ENCODE data around the gene TJP1.
"Not testable (repeated sequence)": the region's sequence is repeated elsewhere in the genome, so short reads cannot be mapped to it uniquely, and the experiment has no call there.

TJP1 gene

DNA sequence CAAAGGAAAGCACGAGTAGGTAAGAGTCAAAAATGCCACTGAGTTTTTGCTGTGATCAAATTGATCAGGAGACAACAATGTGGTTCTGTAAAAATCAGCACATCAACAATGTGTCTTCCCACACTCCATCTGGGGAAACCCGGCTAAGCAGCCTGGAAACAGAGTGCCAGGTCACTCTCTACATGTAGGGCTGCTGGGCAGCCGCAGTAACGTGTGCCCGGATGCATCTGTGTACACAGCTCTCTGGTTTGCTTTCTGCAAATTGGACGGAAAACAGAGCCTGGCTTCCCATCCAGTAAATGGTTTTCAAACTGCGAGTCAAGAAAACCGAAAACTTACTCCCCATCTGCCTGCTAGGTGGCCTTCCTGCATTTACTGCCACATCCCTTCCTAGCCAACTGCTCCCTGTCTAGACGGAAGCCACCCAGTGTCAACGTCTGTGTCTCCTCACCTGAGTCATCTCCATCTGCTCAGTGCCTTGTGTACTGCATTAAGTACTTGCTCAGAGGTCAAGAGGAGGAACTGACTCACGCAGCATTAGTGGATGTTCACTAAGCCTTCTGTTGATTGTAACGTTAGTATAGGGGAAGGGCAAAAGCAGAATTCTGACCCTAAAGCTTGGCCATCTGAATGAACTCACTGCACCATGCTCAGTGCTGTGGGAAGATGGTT, 124.1 kb downstream of the TJP1 start:
- in situ Hi-C loops (cut with HindIII; ENCODE audit: low sequenced_read_pairs) = no loop called here
- TF ChIP-seq, protein P1, sequence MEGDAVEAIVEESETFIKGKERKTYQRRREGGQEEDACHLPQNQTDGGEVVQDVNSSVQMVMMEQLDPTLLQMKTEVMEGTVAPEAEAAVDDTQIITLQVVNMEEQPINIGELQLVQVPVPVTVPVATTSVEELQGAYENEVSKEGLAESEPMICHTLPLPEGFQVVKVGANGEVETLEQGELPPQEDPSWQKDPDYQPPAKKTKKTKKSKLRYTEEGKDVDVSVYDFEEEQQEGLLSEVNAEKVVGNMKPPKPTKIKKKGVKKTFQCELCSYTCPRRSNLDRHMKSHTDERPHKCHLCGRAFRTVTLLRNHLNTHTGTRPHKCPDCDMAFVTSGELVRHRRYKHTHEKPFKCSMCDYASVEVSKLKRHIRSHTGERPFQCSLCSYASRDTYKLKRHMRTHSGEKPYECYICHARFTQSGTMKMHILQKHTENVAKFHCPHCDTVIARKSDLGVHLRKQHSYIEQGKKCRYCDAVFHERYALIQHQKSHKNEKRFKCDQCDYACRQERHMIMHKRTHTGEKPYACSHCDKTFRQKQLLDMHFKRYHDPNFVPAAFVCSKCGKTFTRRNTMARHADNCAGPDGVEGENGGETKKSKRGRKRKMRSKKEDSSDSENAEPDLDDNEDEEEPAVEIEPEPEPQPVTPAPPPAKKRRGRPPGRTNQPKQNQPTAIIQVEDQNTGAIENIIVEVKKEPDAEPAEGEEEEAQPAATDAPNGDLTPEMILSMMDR (IDR thresholded peaks at IDR 0.05; ENCODE audit: low read depth, low read length) = no peak
- no peak overlapping the region for H3K4me3 ChIP-seq (ENCODE audit: low read depth, low read length)
- peak; percentile 82 for DNase-seq (ENCODE audit: low read depth, low spot score)

DNA sequence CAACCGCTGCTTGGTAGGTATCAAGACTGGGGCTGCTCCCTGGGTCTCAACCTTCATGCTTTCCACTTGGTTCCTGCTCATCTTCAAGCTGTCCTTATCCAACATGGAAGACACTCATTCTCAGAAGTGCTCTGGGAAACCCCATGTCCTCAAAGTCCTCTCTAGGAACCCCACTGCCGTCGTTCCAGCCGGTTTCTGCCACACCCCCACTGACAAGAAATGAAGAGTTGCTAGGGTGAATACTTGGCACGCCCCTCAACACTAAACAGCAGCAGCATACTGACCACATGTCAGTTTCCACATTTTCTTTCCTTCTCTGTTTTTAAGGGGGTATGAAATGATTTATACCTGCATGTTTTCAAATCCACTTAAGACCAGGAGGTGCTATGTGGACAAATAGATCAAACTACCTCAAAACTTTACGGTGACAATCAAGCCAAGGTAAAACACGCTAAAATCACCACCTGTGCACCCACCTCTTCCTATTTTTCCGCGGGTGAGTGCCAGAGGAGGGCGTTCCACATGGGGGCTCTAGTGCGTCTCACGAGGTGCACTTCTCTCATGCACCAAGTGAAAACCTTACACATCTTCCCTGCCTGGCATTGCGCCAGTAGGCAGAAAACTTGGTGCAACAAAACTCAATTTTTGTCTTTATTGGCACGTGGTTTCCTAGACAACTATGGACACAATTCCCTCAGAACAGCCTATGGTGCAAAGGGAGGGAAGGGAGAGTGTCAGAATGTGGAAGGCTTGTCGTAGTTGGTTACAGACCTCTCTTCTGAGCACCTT, 125.1 kb downstream of the TJP1 start:
- DNase-seq (ENCODE audit: low read depth, low spot score) = no peak
- H3K4me3 ChIP-seq (ENCODE audit: low read depth, low read length) = no peak overlapping the region
- TF ChIP-seq, protein P1 (IDR thresholded peaks at IDR 0.05; ENCODE audit: low read depth, low read length) = no peak
- in situ Hi-C loops (cut with HindIII; ENCODE audit: low sequenced_read_pairs) = no loop called here

- DNase-seq (ENCODE audit: low read depth, low spot score); in situ Hi-C loops (cut with HindIII; ENCODE audit: low sequenced_read_pairs); H3K4me3 ChIP-seq (ENCODE audit: low read depth, low read length): not testable (repeated sequence)
Measured at GRCh38 chr15:29696506-29696905, 125.8 kb downstream of the TJP1 start.

DNA sequence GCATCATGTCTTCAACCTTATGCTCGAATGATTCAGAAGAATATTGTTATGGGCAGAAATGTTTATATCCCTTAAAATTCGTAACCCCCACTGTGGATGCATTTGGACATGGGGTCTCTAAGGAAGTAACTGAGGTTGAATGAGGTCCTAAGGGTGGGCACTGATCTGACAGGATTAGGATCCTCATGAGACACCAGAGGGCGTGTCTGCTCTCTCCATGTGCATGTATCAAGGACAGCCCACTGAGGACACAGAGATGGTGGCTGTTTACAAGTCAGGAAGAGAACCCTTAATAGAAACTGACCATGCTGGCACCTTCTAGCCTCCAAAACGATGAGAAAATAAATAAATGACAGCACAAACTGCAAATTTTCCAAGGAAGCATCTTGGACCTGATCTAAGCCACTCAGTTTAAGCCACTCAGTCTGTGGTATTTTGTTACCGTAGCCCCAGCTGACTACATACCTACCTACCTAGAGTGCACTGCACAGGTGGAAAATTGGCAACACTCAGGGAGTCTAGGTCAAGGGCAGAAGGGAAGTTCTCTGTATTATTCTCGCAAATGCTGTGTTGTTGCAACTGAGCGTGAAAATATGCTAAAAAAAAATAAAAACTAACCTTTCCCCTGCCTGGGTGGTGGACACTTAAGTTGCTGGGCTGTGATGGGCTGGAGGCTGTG, 126.6 kb downstream of the TJP1 start:
- TF ChIP-seq, protein P1 (IDR thresholded peaks at IDR 0.05; ENCODE audit: low read depth, low read length) = no peak
- no peak for DNase-seq (ENCODE audit: low read depth, low spot score)
- no peak overlapping the region for H3K4me3 ChIP-seq (ENCODE audit: low read depth, low read length)
- in situ Hi-C loops (cut with HindIII; ENCODE audit: low sequenced_read_pairs) = no loop called here

DNA sequence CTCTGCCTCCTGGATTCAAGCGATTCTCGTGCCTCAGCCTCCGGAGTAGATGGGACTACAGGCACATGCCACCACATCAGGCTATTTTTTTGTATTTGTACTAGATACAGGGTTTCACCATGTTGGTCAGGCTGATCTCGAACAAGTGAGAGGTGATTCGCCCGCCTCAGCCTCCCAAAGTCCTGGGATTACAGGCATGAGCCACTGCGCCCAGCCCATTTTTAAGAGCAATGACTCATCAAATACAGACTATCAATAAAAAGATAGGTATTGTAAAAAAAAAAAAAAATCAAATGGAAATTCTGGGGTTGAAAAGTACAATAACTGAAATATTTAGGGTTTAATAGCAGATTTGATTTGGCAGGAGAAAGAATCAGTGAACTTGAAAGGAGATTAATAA, 129.0 kb downstream of the TJP1 start:
- TF ChIP-seq, protein P1 (IDR thresholded peaks at IDR 0.05; ENCODE audit: low read depth, low read length) = no peak
- H3K4me3 ChIP-seq (ENCODE audit: low read depth, low read length) = no peak overlapping the region
- no peak for DNase-seq (ENCODE audit: low read depth, low spot score)
- in situ Hi-C loops (cut with HindIII; ENCODE audit: low sequenced_read_pairs) = no loop called here

GRCh38 chr15:29692527-29692926, 129.7 kb downstream of the TJP1 start:
- no peak overlapping the region for H3K4me3 ChIP-seq (ENCODE audit: low read depth, low read length)
- in situ Hi-C loops (cut with HindIII; ENCODE audit: low sequenced_read_pairs) = no loop called here
- TF ChIP-seq, protein P1 (IDR thresholded peaks at IDR 0.05; ENCODE audit: low read depth, low read length) = peak; percentile 31
- DNase-seq (ENCODE audit: low read depth, low spot score) = no peak

Measured in astrocyte of the spinal cord (primary cell).